GM12878 (cell line): Measurements from ENCODE around the gene BORCS6. TPM values are rescaled to one million over a fixed set of nuclear protein-coding genes. Genes with fewer than 3 reads are reported as not detected.

ENCODE experiments used
- ATF7 ChIP-seq: fragments of 450-650 bp; IDR thresholded peaks from 2 replicates; pipeline ENCODE4 v1.6.1; 2016; ENCODE audit warnings: low read depth, mild to moderate bottlenecking
- BCL3 ChIP-seq: IDR thresholded peaks from 2 replicates; pipeline ENCODE4 v1.6.1; 2011; ENCODE audit warnings: borderline replicate concordance, low read depth, mild to moderate bottlenecking, moderate library complexity, low read length; ENCODE audit not compliant: insufficient read depth, poor library complexity, severe bottlenecking
- CEBPZ ChIP-seq: fragments of 150-350 bp; IDR thresholded peaks from 2 replicates; pipeline ENCODE4 v1.6.1; 2016; ENCODE audit warnings: low read depth, low read length
- CREB1 ChIP-seq: IDR thresholded peaks from 2 replicates; pipeline ENCODE4 v1.6.1; 2012; ENCODE audit warnings: low read depth, mild to moderate bottlenecking, inconsistent platforms
- DPF2 ChIP-seq: fragments of 450-650 bp; IDR thresholded peaks from 2 replicates; pipeline ENCODE4 v1.6.1; 2017; ENCODE audit warnings: mild to moderate bottlenecking
- E4F1 ChIP-seq: fragments of 450-650 bp; IDR thresholded peaks from 2 replicates; pipeline ENCODE4 v1.6.1; 2018; ENCODE audit warnings: borderline replicate concordance, mild to moderate bottlenecking; ENCODE audit not compliant: partially characterized antibody
- EED ChIP-seq: sonication (generic); IDR thresholded peaks from 2 replicates; pipeline ENCODE4 v1.6.1; 2016; ENCODE audit warnings: antibody characterized with exemption, low read depth
- ELK1 ChIP-seq: IDR thresholded peaks from 2 replicates; pipeline ENCODE4 v1.6.1; 2012; ENCODE audit warnings: low read depth, low read length, improper control_type of control experiment
- EZH2 ChIP-seq: IDR thresholded peaks from 2 replicates; pipeline ENCODE4 v1.6.1; 2012; ENCODE audit warnings: low read depth, mild to moderate bottlenecking, control low read depth, inconsistent platforms, low read length, borderline replicate concordance; ENCODE audit not compliant: control insufficient read depth
- IRF5 ChIP-seq: fragments of 450-650 bp; IDR thresholded peaks from 2 replicates; pipeline ENCODE4 v1.6.1; 2017; ENCODE audit warnings: borderline replicate concordance
- NBN ChIP-seq: fragments of 450-650 bp; IDR thresholded peaks from 2 replicates; pipeline ENCODE4 v1.6.1; 2016
- NFYB ChIP-seq: IDR thresholded peaks from 2 replicates; pipeline ENCODE4 v1.6.1; 2011; ENCODE audit warnings: low read depth, mild to moderate bottlenecking, low read length, improper control_type of control experiment, moderate library complexity; ENCODE audit not compliant: insufficient read depth
- RBBP5 ChIP-seq: fragments of 200-600 bp; sonication (generic); conservative IDR thresholded peaks from 2 replicates; pipeline ENCODE4 v1.6.1; 2016
- TCF3 ChIP-seq: IDR thresholded peaks from 2 replicates; pipeline ENCODE4 v1.6.1; 2012; ENCODE audit warnings: low read depth, mild to moderate bottlenecking, low read length, borderline replicate concordance; ENCODE audit not compliant: insufficient read depth
- TCF7 ChIP-seq: IDR thresholded peaks from 2 replicates; pipeline ENCODE4 v1.6.1; 2014; ENCODE audit warnings: antibody characterized with exemption, borderline replicate concordance
- polyA plus RNA-seq, 11 experiments: library from polyadenylated mRNA; depleted of rRNA in 4 of 11; unstranded in 6 of 11; stranded (reverse) in 5 of 11; fragments of >200 nt; fragmentation: Nextera tagmentation in 4 of 11; fragmentation: Illumina TruSeq in 1 of 11; extraction: Ambion mirVana in 4 of 11; extraction: Trizol in 1 of 11; gene quantifications; 1 replicate in 1 of 11; 2 replicates in 10 of 11; pipeline versions ENCODE4 v1.2.1 to v1.2.3, GENCODE V29; 2011 to 2016; ENCODE audit warnings: inconsistent platforms in 2 of 11, missing spikeins in 2 of 11, low read depth in 1 of 11
- total RNA-seq, 4 experiments: library from RNA; depleted of rRNA in 3 of 4; stranded (reverse); fragments of >200 nt in 3 of 4; fragmentation: Illumina TruSeq in 1 of 4; extraction: Trizol in 1 of 4; gene quantifications; 2 replicates each; pipeline versions ENCODE4 v1.2.1 to v1.2.3, GENCODE V29; 2013 to 2021
- TF ChIP-seq, protein P1 (sequence below): fragments of 450-650 bp; IDR thresholded peaks from 2 replicates; pipeline ENCODE4 v1.6.1; 2017; ENCODE audit warnings: mild to moderate bottlenecking

Gene BORCS6
- total and polyA plus RNA-seq, 10 of the 15 experiments (the other 5 are each of a cell fraction or from before 2014, with no cell fraction given): 0.37 to 14.1 (median 6.7) TPM

- TF ChIP-seq ELK1: no peak
- TF ChIP-seq, protein P1, sequence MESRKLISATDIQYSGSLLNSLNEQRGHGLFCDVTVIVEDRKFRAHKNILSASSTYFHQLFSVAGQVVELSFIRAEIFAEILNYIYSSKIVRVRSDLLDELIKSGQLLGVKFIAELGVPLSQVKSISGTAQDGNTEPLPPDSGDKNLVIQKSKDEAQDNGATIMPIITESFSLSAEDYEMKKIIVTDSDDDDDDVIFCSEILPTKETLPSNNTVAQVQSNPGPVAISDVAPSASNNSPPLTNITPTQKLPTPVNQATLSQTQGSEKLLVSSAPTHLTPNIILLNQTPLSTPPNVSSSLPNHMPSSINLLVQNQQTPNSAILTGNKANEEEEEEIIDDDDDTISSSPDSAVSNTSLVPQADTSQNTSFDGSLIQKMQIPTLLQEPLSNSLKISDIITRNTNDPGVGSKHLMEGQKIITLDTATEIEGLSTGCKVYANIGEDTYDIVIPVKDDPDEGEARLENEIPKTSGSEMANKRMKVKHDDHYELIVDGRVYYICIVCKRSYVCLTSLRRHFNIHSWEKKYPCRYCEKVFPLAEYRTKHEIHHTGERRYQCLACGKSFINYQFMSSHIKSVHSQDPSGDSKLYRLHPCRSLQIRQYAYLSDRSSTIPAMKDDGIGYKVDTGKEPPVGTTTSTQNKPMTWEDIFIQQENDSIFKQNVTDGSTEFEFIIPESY: 0 out of 2 replicates have a peak, but pooled peaks have one; percentile 11
- no peak for TF ChIP-seq ATF7
- TF ChIP-seq TCF7: no peak
- TF ChIP-seq CEBPZ: no peak
- no peak for TF ChIP-seq BCL3
- no peak for TF ChIP-seq TCF3
- no peak for TF ChIP-seq NFYB
- TF ChIP-seq NBN: peak; percentile 52; the same call in 1 of the 2 replicates
- TF ChIP-seq E4F1: no peak
- TF ChIP-seq IRF5: no peak
- peak; percentile 40; the same call in 1 of the 2 replicates for TF ChIP-seq CREB1
- no peak; the same call in 1 of the 2 replicates for TF ChIP-seq EED
- no peak for TF ChIP-seq RBBP5
- no peak for TF ChIP-seq EZH2
- no peak for TF ChIP-seq DPF2
Measured at GRCh38 chr17:8158267-8159031, 31.5 kb downstream of the BORCS6 start (continued).
